HEK293T (cell line): ENCODE measurements around the gene APOF.

ENCODE experiments used
- CTCF ChIA-PET: fragments of 350-600 bp; formaldehyde crosslinking; extraction: SDS; loops from one replicate; lab custom pipeline; 2021; ENCODE audit warnings: antibody characterized with exemption, inconsistent platforms; lab: Yijun Ruan, JAX
- POLR2A ChIA-PET: fragments of 350-600 bp; formaldehyde crosslinking; extraction: SDS; loops from one replicate; lab custom pipeline; 2020; ENCODE audit warnings: antibody characterized with exemption, inconsistent platforms; lab: Yijun Ruan, JAX
- DNase-seq: peaks from one replicate; pipeline ENCODE4 v3.0.0; 2012; ENCODE audit warnings: mixed read lengths; ENCODE audit errors: extremely low spot score
- ARNT ChIP-seq: fragments of 450-650 bp; IDR thresholded peaks from 2 replicates; pipeline ENCODE4 v1.6.1; 2017; ENCODE audit warnings: mild to moderate bottlenecking
- BHLHE40 ChIP-seq: fragments of 450-650 bp; IDR thresholded peaks from 2 replicates; pipeline ENCODE4 v1.6.1; 2016; ENCODE audit warnings: mild to moderate bottlenecking, moderate library complexity, borderline replicate concordance
- CTBP1 ChIP-seq: fragments of 450-650 bp; IDR thresholded peaks from 2 replicates; pipeline ENCODE4 v1.6.1; 2016; ENCODE audit warnings: borderline replicate concordance
- ELF4 ChIP-seq: fragments of 450-650 bp; IDR thresholded peaks from 2 replicates; pipeline ENCODE4 v1.6.1; 2017; ENCODE audit warnings: antibody characterized with exemption
- FOXA1 ChIP-seq: fragments of 450-650 bp; IDR thresholded peaks from 2 replicates; pipeline ENCODE4 v1.6.1; 2016; ENCODE audit warnings: mild to moderate bottlenecking
- FOXK2 ChIP-seq: fragments of 450-650 bp; IDR thresholded peaks from 2 replicates; pipeline ENCODE4 v1.6.1; 2016; ENCODE audit warnings: mild to moderate bottlenecking
- FOXM1 ChIP-seq: fragments of 450-650 bp; IDR thresholded peaks from 2 replicates; pipeline ENCODE4 v1.6.1; 2017; ENCODE audit warnings: mild to moderate bottlenecking, borderline replicate concordance
- HDGF ChIP-seq: fragments of 450-650 bp; IDR thresholded peaks from 2 replicates; pipeline ENCODE4 v1.6.1; 2017; ENCODE audit warnings: antibody characterized with exemption, borderline replicate concordance
- L3MBTL2 ChIP-seq: fragments of 450-650 bp; conservative IDR thresholded peaks from 2 replicates; pipeline ENCODE4 v1.6.1; 2016; ENCODE audit warnings: mild to moderate bottlenecking
- LEF1 ChIP-seq: fragments of 450-650 bp; IDR thresholded peaks from 2 replicates; pipeline ENCODE4 v1.6.1; 2017; ENCODE audit warnings: mild to moderate bottlenecking, borderline replicate concordance
- NFRKB ChIP-seq: fragments of 450-650 bp; IDR thresholded peaks from 2 replicates; pipeline ENCODE4 v1.6.1; 2016; ENCODE audit warnings: mild to moderate bottlenecking, moderate library complexity
- SP1 ChIP-seq: fragments of 450-650 bp; IDR thresholded peaks from 2 replicates; pipeline ENCODE4 v1.6.1; 2017
- SUZ12 ChIP-seq: fragments of 450-650 bp; IDR thresholded peaks from 2 replicates; pipeline ENCODE4 v1.6.1; 2016; ENCODE audit warnings: mild to moderate bottlenecking
- TARDBP ChIP-seq: fragments of 450-650 bp; IDR thresholded peaks from 2 replicates; pipeline ENCODE4 v1.6.1; 2016
- ZNF384 ChIP-seq: fragments of 450-650 bp; IDR thresholded peaks from 2 replicates; pipeline ENCODE4 v1.6.1; 2016
- TF ChIP-seq, protein P1 (sequence below): fragments of 450-650 bp; IDR thresholded peaks from 2 replicates; pipeline ENCODE4 v1.6.1; 2016

The APOF gene

GRCh38 chr12:56398324-56398723 is 35.7 kb upstream of the APOF start:
- ChIA-PET POLR2A (no interaction called here), CTCF (interaction anchor here (0.7 kb wide), 1 partner anchor 15 kb away, joined by 3 read pairs; no protein-coding TSS in a partner anchor)
- TF ChIP-seq SP1 (no peak), LEF1 (no peak), NFRKB (no peak), BHLHE40 (no peak), SUZ12 (no peak), FOXA1 (no peak), ZNF384 (no peak), ARNT (no peak), CTBP1 (no peak), HDGF (no peak), FOXM1 (no peak), TARDBP (no peak), ELF4 (no peak), FOXK2 (no peak), L3MBTL2 (no peak)
- TF ChIP-seq, protein P1, sequence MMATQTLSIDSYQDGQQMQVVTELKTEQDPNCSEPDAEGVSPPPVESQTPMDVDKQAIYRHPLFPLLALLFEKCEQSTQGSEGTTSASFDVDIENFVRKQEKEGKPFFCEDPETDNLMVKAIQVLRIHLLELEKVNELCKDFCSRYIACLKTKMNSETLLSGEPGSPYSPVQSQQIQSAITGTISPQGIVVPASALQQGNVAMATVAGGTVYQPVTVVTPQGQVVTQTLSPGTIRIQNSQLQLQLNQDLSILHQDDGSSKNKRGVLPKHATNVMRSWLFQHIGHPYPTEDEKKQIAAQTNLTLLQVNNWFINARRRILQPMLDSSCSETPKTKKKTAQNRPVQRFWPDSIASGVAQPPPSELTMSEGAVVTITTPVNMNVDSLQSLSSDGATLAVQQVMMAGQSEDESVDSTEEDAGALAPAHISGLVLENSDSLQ: no peak

DNA sequence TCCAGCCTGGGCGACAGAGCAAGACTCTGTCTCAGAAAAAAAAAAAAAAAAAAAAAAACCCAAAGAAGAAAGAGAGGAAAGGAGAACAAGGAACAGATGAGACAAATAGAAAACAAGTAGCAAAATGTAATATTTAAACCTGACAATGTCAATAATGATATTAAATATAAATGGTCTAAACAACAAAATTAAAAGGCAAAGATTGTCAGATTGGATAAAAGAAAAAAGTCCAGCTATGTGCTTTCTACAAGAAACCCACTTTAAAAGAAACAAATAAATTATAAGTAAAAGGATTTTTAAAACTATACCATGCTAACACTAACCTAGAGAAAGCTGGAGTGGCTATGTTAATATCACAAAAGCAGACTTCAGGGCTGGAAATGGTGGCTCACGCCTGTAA is 29.7 kb upstream of the APOF start:
- ChIA-PET POLR2A (no interaction called here), CTCF (no interaction called here)
- no peak for TF ChIP-seq SUZ12
- TF ChIP-seq TARDBP: no peak
- TF ChIP-seq BHLHE40: no peak
- TF ChIP-seq SP1: no peak
- TF ChIP-seq L3MBTL2: no peak
- TF ChIP-seq HDGF: no peak
- no peak for TF ChIP-seq ZNF384
- TF ChIP-seq NFRKB: no peak
- TF ChIP-seq ARNT: no peak
- TF ChIP-seq FOXA1: no peak
- TF ChIP-seq CTBP1: no peak
- no peak for TF ChIP-seq FOXM1
- TF ChIP-seq LEF1: no peak
- no peak for TF ChIP-seq FOXK2
- TF ChIP-seq ELF4: no peak
- TF ChIP-seq, protein P1: no peak
- no peak for DNase-seq

More at GRCh38 chr12:56398324-56398723, 35.7 kb upstream of the APOF start:
- DNase-seq: no peak

GRCh38 chr12:56391721-56392120 is 29.1 kb upstream of the APOF start:
- ChIA-PET CTCF (no interaction called here), POLR2A (no interaction called here)
- TF ChIP-seq SP1: no peak
- TF ChIP-seq CTBP1: no peak
- TF ChIP-seq NFRKB: no peak
- TF ChIP-seq LEF1: no peak
- no peak for TF ChIP-seq ZNF384
- TF ChIP-seq L3MBTL2: no peak
- no peak for TF ChIP-seq BHLHE40
- TF ChIP-seq ELF4: no peak
- TF ChIP-seq HDGF: no peak
- TF ChIP-seq ARNT: no peak
- no peak for TF ChIP-seq TARDBP
- TF ChIP-seq FOXM1: no peak
- TF ChIP-seq FOXK2: no peak
- TF ChIP-seq, protein P1: no peak
- TF ChIP-seq SUZ12: no peak
- no peak for TF ChIP-seq FOXA1
- no peak for DNase-seq

DNA sequence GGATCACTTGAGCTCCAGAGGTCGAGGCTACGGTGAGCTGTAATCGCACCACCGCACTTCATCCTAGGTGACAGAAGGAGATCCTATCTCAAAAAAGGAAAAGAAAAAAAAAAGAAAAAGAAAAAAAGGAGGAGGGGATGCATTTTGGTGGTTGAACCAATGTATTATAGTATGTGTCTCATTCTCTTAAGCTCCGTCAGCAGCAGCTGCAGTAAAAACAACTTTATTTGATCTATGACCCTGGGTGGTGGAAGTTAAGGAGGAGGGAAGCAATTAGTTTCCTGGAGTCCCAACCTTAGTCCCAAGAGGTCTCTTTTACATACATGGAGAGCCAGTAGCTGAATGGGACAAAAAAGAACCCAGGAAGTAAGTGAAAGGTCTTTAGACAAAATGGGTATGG is 26.8 kb upstream of the APOF start:
- ChIA-PET POLR2A (interaction anchor here (0.6 to 1.4 kb wide), 3 partner anchors 56 to 273 kb away, joined by 3 to 4 read pairs (median 3); partner anchors contain the start of genes PAN2 and RPL41), CTCF (interaction anchor here (0.5 to 0.6 kb wide), 2 partner anchors 29 to 35 kb away, joined by 3 to 4 read pairs; partner anchors contain the start of gene STAT2)
- DNase-seq: no peak
- TF ChIP-seq, protein P1: 0 out of 2 replicates have a peak, but pooled peaks have one; percentile 5
- TF ChIP-seq FOXM1 (no peak), LEF1 (no peak), ARNT (no peak), TARDBP (no peak)

GRCh38 chr12:56387152-56387736 is 24.6 kb upstream of the APOF start:
- CTCF ChIA-PET: no interaction called here
- POLR2A ChIA-PET: interaction anchor here (0.7 to 1.3 kb wide), 4 partner anchors 62 to 301 kb away, joined by 3 to 4 read pairs (median 3); partner anchors contain the start of genes CNPY2, PTGES3 and TIMELESS
- TF ChIP-seq BHLHE40: no peak
- peak; percentile 51; the same call in 1 of the 2 replicates for TF ChIP-seq L3MBTL2
- TF ChIP-seq, protein P1: no peak
- no peak for DNase-seq
